Measurements from ENCODE around the gene COA1.
A peak's percentile ranks its signal among the peaks of the same experiment; 100 is the strongest.
"Not testable (repeated sequence)": the region's sequence is repeated elsewhere in the genome, so short reads cannot be mapped to it uniquely, and the experiment has no call there.

The COA1 gene

GRCh38 chr7:43687866-43688265 is 41.5 kb downstream of the COA1 start:
- DNase-seq (ENCODE audit: low read depth in 2 of 2) = not testable (repeated sequence)

GRCh38 chr7:43686991-43687390 is 42.3 kb downstream of the COA1 start:
- no peak for DNase-seq (ENCODE audit: low read depth in 2 of 2)

GRCh38 chr7:43680736-43681135 is 48.6 kb downstream of the COA1 start:
- no peak for DNase-seq (ENCODE audit: low read depth in 2 of 2)

- no peak for DNase-seq (ENCODE audit: low read depth in 2 of 2)
Measured at GRCh38 chr7:43679210-43680068, 49.9 kb downstream of the COA1 start.

- DNase-seq (ENCODE audit: low read depth in 2 of 2) = no peak
Measured at GRCh38 chr7:43678315-43678714, 51.0 kb downstream of the COA1 start.

GRCh38 chr7:43677864-43678263 is 51.5 kb downstream of the COA1 start:
- no peak for DNase-seq (ENCODE audit: low read depth in 2 of 2)

- no peak for DNase-seq (ENCODE audit: low read depth in 2 of 2)
Measured at GRCh38 chr7:43674559-43675436, 54.5 kb downstream of the COA1 start.

- not testable (repeated sequence) for DNase-seq (ENCODE audit: low read depth in 2 of 2)
Measured at GRCh38 chr7:43673243-43673976, 55.9 kb downstream of the COA1 start.

GRCh38 chr7:43671521-43671920 is 57.8 kb downstream of the COA1 start:
- no peak for DNase-seq (ENCODE audit: low read depth in 2 of 2)

GRCh38 chr7:43669286-43670081 is 59.8 kb downstream of the COA1 start:
- DNase-seq (ENCODE audit: low read depth in 2 of 2) = peak; percentile 42 to 61

- no peak for DNase-seq (ENCODE audit: low read depth in 2 of 2)
Measured at GRCh38 chr7:43668035-43668434, 61.3 kb downstream of the COA1 start.

GRCh38 chr7:43666938-43667337 is 62.4 kb downstream of the COA1 start:
- no peak for DNase-seq (ENCODE audit: low read depth in 2 of 2)

- DNase-seq (ENCODE audit: low read depth in 2 of 2) = no peak
Measured at GRCh38 chr7:43664681-43665080, 64.6 kb downstream of the COA1 start.

GRCh38 chr7:43660141-43660540 is 69.2 kb downstream of the COA1 start:
- DNase-seq (ENCODE audit: low read depth in 2 of 2) = no peak

GRCh38 chr7:43659549-43659896 is 69.8 kb downstream of the COA1 start:
- no peak for DNase-seq (ENCODE audit: low read depth in 2 of 2)

- no peak for DNase-seq (ENCODE audit: low read depth in 2 of 2)
Measured at GRCh38 chr7:43658718-43659548, 70.4 kb downstream of the COA1 start.

- no peak for DNase-seq (ENCODE audit: low read depth in 2 of 2)
Measured at GRCh38 chr7:43656997-43657396, 72.3 kb downstream of the COA1 start.

- no peak for DNase-seq (ENCODE audit: low read depth in 2 of 2)
Measured at GRCh38 chr7:43655584-43655983, 73.7 kb downstream of the COA1 start.

- DNase-seq (ENCODE audit: low read depth in 2 of 2) = no peak
Measured at GRCh38 chr7:43653891-43654504, 75.3 kb downstream of the COA1 start.

- no peak for DNase-seq (ENCODE audit: low read depth in 2 of 2)
Measured at GRCh38 chr7:43653466-43653865, 75.9 kb downstream of the COA1 start.

Measured in stimulated activated CD8-positive, alpha-beta memory T cell treated with anti-CD3 and anti-CD28 coated beads, Interleukin-15, amount 100 ng/mL, for 4 hours (primary cell).